Activated CD8-positive, alpha-beta memory T cell treated with anti-CD3 and anti-CD28 coated beads for 24 hours (primary cell): ENCODE results near the gene CDPF1.

Experiments
- DNase-seq: peaks from one replicate; pipeline ENCODE4 v3.0.0-alpha.2; 2020

CDPF1 gene

GRCh38 chr22:46256358-46256958 lies 6.4 kb upstream of the CDPF1 start:
- DNase-seq, result no peak

- DNase-seq, result no peak
Measured at GRCh38 chr22:46251816-46252380, 1.8 kb upstream of the CDPF1 start.

GRCh38 chr22:46251266-46251665 lies 1.2 kb upstream of the CDPF1 start:
- DNase-seq, result no peak

- no peak for DNase-seq
Measured at GRCh38 chr22:46250783-46251125, 661 bp upstream of the CDPF1 start.

GRCh38 chr22:46247443-46247975 lies 2.6 kb downstream of the CDPF1 start:
- DNase-seq, result no peak

- no peak for DNase-seq
Measured at GRCh38 chr22:46246178-46246577, 3.9 kb downstream of the CDPF1 start.

GRCh38 chr22:46245511-46245910 lies 4.6 kb downstream of the CDPF1 start:
- DNase-seq, result no peak

GRCh38 chr22:46244771-46245170 lies 5.3 kb downstream of the CDPF1 start:
- DNase-seq, result no peak

- DNase-seq, result no peak
Measured at GRCh38 chr22:46242076-46242475, 8.0 kb downstream of the CDPF1 start.

- DNase-seq, result no peak
Measured at GRCh38 chr22:46241396-46242007, 8.6 kb downstream of the CDPF1 start.

GRCh38 chr22:46240907-46241306 lies 9.2 kb downstream of the CDPF1 start:
- no peak for DNase-seq

GRCh38 chr22:46240506-46240905 lies 9.6 kb downstream of the CDPF1 start:
- DNase-seq, result no peak

GRCh38 chr22:46240073-46240472 lies 10.0 kb downstream of the CDPF1 start:
- DNase-seq, result no peak

- no peak for DNase-seq
Measured at GRCh38 chr22:46239261-46240048, 10.6 kb downstream of the CDPF1 start.

GRCh38 chr22:46238541-46238940 lies 11.6 kb downstream of the CDPF1 start:
- no peak for DNase-seq

GRCh38 chr22:46237453-46238124 lies 12.5 kb downstream of the CDPF1 start:
- no peak for DNase-seq

GRCh38 chr22:46234969-46235368 lies 15.1 kb downstream of the CDPF1 start:
- no peak for DNase-seq

GRCh38 chr22:46233231-46233630 lies 16.9 kb downstream of the CDPF1 start:
- DNase-seq, result no peak

GRCh38 chr22:46230262-46230901 lies 19.7 kb downstream of the CDPF1 start:
- no peak for DNase-seq

- DNase-seq, result no peak
Measured at GRCh38 chr22:46229701-46230100, 20.4 kb downstream of the CDPF1 start.

- DNase-seq, result no peak
Measured at GRCh38 chr22:46226577-46226976, 23.5 kb downstream of the CDPF1 start.

- DNase-seq, result no peak
Measured at GRCh38 chr22:46225631-46226030, 24.5 kb downstream of the CDPF1 start.

GRCh38 chr22:46224898-46225290 lies 25.2 kb downstream of the CDPF1 start:
- no peak for DNase-seq
